ENCODE measurements around the gene KRTAP10-3.

The KRTAP10-3 gene

DNA sequence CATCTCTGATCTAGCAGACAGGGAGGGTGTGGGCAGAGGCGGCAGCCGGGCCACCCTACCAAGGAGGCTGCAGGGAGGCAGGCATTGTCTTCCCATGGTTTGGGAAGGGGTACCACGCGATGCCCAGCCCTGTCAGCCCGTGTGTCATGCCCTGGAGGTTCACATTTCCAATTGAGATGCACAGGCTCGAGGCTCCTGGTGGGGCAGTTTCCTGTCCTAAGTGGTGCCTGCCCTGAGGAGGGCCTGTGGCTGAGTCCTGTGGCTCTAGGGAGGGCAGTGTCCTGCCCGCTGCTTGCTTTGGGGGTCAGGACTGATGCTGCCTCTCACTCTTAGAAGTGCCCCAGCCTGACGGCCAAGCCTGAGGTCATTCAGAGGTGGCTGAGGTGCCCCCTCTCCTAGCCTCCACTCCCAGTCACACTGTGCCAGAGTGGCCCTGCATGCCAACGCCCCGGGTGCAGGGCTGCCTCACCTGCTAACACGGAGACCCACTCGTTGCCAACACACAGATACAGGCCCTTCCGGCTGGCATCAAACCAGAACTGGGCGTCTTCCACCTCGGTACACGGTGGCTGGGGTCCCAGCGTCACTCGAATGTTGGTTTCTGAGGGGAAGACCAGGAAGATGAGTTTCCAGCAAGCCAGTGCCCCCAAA is 30.5 kb downstream of the KRTAP10-3 start:
- no peak for DNase-seq

DNA sequence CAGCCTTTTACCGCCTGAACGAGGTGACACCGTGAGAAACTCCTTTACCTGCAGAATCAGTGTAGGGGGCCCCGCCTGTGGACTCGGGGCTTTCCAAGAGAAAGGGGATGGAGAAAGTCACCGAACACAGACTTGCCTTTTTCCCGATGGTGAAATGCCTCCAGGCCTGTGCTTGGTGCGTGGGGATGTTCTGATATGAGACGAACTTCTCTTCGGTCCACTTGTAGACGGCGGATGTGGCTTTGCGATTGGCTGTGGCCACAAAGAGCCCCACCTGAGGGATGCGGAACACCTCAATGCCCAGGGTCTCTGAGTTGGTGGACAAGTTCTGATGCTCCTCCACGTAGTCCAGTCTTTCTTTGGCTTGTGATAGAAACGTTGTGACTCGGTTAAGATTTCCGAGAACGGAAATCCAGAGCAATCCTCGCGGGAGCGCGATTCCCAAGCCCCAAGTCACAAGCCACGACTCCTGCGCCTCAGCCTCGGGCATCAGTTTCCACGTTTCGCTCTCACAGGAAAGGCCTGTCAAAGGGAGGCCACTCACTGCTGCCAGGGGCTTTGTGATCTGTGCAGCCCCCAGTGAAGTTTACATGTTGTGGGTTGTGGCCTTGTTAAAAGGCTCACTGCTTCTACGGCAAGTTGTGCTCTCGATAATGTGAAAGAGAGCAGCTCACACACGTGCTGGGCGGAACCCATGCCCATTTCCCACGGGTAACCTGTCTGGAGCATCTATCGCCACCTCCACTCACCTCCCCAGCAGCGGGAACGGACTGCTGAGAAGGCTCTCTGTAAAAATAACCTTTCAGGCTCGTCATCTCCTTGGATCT is 31.2 kb downstream of the KRTAP10-3 start:
- DNase-seq = no peak

DNA sequence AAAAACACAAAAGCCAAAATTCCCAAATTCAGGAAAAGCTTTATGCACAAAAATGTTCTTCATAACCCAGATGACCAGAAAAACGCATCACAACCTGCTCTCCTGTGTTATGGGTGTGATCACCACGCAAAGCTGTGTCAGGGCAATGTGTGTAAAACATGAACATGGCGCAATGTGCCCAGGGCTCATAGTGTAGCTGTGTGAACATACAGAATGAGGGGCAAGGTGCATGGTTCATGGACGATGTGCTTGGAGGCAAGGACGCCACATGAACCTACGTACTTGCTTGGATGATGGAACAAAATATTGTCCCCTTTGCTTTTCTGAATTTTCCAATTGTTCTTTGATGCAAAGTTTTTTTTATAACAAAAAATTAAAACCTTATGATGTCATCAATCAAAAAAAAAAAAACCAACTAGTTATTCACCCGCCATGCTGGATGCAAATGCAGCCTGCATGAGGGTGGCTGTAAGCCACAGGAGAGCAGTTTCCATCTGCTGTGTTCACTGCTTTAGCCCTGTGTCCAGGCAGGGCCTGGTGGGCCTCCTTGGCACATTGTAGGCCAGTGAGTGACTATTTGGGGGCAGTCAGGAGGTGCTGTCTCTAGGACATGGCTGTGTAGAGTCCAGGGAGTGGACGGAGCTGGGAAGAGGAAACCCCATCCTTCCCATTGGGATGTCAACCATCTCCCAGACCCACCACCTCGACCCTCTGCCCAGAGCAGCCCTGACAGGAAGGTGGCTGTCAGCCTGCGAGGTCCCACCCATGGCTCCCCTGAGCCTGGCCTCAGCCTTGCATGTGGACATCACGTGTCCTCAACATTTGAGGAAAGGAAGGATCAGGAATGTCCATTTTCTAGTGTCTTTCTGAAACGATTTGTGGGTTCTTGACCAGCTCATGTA is 32.2 kb downstream of the KRTAP10-3 start:
- no peak for DNase-seq

DNA sequence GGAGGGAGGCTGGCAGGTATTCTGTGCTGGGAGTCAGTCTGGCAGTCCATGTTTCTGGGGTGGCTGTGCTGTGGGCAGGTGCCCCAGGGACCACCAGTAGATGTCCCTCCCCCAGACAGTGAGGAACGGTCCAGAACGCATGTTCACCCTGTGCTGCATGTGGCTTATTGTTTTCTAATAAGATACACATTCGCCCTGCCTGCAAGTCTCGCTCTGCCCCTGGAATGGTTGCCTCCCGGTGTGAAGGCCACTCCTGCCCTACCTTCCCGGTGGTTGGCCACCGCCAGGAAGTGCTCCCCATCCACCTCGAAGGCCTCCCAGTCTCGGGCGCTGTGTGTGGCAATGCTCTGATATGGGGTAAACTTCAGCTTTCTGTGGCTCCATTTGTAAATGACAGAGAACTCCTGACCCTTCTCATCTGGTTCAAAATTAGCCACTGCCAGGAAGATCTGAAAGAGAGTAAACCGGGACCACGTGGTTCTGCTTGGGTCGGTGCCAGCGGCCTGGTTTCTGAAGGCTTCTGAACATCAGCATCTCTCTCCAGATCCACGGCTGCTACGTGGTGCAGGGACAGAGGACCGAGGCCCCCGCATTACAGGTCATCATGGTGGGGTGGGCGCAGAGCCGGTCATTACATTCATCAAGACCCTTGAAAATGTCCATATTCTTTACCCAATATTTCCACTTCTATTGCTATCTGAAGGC is 33.1 kb downstream of the KRTAP10-3 start:
- no peak for DNase-seq

DNA sequence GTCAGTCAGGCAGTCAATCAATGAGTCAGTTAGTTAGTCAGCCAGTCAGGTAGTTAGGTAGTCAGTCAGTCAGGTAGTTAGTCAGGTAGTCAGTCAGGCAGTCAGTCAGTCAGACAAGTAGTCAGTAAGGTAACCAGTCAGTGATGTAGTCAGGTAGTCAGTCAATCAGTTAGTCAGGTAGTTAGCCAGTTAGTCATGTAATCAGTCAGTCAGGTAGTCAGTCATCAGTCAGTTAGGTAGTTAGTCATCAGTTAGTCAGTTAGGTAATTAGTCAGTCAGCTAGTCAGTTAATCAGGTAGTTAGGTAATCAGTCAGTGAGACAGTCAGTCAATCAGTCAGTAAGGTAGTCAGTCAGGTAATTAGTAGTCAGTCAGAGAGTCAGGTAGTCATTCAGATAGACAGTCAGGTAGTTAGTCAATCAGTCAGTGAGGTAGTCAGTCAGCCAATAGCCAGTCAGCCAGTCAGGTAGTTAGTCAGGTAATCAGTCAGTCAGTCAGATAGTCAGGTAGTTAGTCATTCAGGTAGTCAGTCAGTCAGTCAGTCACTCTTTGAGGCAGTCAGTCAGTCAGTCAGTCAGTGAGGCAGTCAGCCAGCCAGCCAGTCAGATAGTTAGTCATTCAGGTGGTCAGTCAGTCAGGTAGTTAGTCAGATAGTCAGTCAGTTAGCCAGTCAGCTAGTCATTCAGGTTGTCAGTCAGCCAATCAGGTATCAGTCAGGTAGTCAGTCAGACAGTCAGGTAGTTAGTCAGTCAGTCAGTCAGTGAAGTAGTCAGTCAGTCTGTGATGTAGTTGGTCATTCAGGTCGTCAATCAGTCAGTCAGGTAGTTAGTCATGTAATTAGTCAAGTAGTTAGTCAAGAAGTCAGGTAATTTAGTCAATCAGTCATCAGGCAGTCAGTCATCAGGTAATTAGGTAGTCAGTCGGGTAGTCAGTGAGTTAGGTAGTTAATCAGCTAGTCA is 33.9 kb downstream of the KRTAP10-3 start:
- no peak for DNase-seq

DNA sequence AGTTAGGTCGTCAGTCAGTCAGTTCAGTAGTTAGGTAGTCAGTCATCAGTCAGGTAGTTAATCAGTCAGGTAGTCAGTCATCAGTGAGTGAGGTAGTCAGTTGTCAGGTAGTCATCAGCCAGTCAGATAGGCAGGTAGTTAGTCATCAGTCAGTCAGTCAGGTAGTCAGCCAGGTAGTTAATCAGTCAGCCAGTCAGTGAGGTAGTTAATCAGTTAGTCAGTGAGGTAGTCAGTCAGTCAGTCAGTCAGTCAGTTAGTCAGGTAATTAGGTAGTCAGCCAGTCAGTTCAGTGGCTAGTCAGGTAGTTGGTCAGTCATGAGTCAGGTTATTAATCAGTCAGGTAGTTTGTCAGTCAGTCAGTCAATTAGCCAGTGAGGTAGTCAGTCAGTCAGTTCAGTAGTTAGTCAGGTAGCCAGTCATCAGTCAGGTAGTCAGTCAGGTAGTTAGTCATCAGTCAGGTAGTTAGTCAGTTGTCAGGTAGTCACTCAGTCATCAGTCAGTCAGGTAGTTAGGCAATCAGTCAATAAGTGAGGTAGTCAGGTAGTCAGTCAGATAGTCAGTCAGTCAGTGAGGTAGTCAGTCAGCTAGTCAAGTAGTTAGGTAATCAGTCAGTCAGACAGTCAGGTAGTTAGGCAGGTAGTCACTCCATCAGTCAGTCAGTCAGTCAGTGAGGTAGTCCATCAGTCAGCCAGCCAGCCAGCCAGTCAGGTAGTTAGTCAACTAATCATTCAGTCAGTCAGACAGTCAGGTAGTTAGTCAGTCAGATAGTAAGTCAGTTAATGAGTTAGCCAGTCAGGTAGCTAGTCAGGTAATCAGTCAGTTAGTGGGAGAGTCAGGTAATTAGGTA is 34.8 kb downstream of the KRTAP10-3 start:
- DNase-seq = no peak

DNA sequence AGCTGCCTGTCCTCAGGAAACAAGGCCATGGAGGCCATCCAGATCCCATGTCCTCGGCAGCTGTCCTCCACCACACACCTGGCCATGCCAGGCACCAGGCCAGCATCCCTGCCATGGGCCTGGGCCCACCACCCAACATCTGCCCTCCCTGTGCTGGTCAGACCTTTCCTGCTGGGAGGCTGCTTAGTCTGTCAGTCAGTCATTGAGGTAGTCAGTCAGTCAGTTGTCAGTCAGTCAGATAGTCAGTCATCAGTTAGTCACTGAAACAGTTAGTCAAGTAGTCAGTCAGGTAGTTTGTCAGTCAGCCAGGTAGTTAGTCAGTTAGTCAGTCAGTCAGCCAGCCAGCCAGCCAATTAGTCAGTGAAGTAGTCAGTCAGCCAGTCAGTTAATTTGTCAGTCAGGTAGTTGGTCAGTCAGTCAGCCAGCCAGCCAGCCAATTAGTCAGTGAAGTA is 35.8 kb downstream of the KRTAP10-3 start:
- DNase-seq = no peak

DNA sequence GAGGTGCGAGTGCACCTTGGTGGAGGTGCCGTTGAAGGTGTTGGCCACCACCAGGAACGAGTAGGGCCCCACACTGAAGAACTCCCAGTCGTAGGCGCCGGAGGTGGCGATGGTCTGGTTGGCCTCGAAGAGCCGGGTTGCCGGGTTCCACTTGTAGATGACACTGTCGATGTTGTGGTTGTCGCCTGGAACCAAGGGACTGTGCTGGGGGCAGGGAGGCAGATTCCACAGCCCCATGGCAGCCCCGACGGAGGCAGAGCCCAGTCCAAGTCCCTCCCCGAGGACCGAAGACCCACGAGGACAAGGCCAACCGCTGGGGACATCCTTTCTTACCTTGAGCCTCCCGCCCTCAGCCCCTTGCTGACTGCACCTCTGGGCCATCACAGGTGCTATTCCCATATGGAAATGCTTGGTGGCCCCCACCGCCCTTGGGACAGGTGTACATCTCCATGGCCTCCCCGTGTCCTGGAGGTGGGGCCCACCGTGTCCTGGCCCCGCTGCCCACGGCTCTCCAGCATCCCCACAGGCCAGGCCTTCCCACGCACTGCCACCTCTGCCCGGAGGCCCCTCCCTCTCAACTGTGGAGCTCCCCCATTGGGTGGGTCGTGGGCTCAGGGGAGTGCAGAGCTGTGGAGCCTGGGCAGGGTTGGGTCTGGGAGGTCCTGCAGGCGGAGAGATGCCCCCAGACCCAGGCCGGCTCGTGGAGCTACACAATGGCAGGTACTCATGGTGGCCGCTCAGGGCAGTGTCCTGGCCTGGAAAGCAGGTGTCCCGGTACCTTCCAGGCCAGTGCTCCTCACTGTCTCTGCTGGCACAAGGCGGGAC is 36.5 kb downstream of the KRTAP10-3 start:
- DNase-seq = no peak

DNA sequence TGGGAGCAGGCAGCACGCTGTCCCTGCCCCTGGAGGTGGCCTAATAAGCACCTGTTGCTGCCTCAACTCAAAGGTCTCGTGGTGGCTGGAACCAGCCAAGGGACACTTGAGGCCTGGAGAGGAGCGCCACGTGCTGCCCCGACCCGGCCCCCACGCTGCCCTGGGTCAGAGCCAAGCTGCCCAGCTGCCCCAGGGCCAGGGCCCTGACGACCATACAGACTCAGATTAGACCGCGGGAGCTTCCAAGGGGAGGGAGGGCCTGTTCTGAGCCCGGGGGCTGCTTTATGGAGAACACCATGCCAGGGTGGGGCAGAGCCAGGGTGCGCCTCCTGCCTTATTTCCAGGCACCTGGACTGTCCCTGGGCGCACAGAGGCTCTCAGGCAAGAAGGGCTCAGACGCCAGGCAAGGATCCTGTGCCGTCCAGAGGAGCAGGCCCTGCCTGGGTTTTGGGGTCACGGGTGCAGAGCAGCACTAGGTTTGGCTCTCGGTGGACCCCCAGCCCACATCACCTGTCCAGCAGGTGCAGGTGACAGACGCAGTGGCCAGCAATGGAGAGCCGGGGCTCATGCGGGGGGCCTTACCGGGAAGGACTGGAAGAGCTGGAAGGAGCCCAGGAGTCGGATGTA is 37.2 kb downstream of the KRTAP10-3 start:
- no peak for DNase-seq

DNA sequence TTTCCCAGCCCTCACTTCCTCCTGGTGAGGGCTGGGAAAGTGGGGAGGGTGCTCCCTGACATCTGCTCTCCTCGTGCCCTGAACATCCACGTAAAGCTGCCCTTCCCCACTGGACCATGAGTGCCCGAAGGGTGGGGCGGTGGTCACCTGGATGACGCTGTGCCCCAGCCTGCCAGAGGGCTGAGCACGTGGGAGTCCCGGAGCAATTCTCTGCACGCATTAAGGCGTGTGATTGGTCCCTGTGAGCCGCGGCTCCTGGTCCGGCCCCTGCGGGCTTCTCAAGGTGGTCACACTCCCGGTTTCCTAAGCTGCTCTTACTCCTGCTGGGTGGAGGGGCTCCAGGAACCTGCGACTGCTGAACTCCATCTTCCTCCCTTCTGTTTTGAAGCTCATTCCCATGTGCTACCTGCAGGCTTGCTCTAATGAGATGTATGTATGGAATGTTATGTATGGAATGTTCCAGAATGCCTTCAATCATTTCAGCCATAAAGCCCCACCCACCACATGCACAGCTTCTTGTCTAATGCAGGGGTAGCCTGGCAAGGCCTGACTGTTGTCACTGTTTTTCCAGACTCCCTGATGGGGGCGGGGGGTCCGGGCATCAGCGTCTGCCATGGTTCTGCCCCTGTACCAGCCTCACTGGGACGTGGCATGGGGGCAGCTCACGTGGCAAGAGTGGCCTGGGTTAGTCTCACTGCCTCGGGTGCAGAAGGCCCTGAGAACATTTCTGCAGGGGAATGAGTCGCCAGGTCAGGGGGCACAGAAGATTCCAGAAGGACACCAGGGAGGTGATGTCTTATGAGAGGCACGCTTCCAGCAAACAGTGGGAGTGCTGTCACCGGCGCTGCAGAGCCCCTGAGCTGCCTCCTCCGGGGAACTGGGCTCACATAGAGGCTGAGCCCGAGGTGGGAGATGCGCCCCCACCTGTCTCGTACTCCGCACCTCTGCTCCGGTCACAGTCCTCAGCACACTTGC is 38.0 kb downstream of the KRTAP10-3 start:
- no peak for DNase-seq

DNA sequence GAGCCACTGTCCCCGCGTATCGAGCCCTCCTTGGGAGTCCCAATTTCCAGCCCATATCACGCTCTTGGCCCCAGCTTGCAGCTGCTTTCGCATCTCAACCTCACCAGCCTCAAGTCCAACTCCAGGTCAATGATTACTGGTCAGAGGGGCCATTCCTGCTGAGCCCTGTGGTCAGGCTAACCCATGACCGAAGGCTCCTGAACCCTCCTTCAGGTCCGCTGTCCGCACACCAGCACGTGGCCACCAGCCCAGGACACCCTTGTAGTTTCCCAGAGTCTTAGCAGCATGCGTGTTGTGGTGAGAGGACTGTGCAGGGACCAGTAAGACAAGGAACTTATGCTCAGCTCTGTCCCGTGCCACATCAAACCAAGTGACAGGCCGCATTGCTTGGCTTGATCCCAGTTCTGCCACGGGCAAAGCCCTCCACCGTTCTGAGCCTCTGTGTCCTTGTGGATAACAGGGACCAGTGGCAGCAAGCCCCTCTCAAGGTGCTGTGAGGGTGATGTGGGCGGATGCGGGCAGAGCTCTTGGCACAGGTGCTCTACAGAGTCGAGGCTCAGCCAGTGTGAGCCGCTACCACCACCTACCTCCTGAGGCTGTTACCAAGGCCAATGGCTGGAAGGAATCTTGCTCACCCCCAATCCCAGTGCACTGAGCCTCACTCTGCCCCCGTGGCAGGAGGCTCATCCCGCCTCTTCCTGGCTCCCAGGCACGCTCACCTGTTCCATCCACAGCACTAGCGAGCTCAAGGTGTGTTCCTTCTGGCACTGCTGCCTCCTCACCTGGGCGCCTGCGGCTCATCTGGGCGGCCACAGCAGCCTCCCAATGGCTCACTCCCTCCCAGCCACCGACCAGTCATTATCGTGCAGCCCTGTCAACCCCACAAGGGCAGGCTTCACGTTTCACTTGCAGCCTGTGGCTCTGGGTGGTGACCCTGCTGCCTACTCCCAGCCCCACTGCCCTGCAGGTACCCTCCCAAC is 39.0 kb downstream of the KRTAP10-3 start:
- no peak for DNase-seq

DNA sequence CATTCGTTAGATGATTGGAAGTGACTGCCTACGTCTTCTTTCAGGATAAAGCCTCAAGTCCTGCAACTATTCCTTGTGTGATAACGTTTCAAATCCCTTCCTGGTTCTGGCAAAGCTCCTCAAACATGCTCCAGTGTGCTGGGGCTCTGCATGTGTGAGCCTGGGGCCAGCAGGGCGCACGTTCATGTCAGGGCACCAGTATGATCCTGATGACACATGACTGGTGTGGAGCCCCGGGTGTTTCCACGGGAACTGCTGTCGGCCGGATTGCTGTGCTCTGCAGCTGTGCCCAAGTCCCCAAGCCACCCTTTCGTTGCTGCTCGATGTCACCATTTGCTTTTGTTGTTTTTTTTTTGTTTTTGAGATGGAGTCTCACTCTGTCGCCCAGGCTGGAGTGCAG is 39.9 kb downstream of the KRTAP10-3 start:
- DNase-seq = no peak

DNA sequence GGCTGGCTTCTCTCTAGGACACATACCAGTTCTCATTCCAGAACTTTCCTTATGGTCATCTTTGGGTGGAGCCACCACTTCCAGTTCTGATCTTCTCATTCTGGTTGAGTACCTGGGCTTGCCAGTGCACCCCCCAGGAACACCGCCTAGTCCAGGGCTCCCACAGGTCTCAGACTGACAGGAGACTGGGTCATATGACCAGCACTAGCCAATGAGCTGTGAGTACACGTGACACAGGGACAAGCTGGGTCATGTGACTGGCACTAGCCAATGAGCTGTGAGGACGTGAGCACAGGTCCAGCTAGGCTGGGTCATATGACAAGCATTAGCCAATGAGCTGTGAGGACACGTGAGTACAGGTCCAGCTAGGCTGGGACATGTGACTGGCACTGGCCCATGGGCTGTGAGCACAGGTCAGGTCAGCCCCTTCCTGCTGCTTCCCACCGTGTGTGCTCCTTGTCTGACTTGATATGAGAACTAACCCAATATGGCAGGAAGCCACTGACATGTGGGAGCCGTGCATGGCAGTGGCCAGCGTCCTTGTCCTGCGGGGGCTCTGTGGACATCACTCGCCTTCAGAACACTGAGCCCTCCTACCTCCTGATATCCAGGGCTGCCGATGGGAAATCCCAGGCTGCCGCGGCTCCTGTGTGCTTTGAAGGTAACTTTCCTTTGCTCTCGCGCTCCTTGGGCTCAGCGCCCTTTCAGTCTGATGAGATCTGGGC is 41.3 kb downstream of the KRTAP10-3 start:
- DNase-seq = no peak

DNA sequence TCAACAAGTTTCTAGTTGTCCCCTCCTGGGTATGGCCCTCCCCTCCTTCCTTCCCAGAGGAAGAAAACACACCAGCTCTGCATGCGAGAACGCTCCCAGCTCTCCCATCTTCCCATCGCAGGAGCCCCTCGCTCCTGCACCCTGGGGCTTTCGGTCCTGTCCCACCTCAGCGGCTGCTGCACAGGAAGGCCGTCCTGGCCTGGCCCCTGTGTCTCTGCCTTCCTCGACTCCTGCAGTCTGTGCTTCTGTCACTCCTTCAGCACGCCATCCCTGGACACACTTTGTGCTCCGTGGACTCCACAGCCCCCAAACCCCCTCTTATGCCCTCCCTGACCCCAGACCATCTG is 41.8 kb downstream of the KRTAP10-3 start:
- no peak for DNase-seq

DNA sequence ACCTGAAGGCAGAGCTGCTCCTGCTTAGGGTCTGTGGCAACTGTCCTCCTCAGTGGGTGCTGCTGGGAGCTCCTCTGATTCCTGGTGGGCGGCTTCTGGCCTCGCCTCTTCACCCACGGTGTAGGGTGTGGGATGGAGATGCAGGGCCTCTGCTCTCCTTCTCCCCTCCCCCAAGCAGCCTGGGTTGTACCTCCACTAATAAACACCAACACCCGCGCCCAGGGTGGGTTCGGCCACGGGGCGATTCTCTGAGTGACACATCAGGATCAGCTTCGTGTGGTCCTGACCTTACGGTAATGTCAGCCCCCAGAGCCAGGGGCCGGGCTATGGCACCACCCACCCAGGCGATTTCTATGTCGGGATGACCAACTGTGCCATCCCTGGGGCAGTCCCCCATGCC is 42.3 kb downstream of the KRTAP10-3 start:
- DNase-seq = no peak

Data from activated CD8-positive, alpha-beta memory T cell treated with anti-CD3 and anti-CD28 coated beads for 24 hours (primary cell).